ENCODE measurements around the gene THSD4.

THSD4 gene

GRCh38 chr15:71518661-71519060 lies 403.4 kb downstream of the THSD4 start:
- H3K4me3 ChIP-seq (ENCODE audit: low read length) = no peak overlapping the region
- H3K79me2 ChIP-seq (ENCODE audit: control insufficient read depth, low read length) = no peaks in the 10 kb centered on the region
- no peaks in the 10 kb centered on the region for H3K4me1 ChIP-seq (ENCODE audit: control insufficient read depth, low read length)
- no peaks in the 10 kb centered on the region for H3K9me2 ChIP-seq (replicated peaks; ENCODE audit: control insufficient read depth, low read length)
- peaks cover 11% of the 10 kb centered on the region for H3K27me3 ChIP-seq (ENCODE audit: control insufficient read depth, low read length)
- no peak for TF ChIP-seq CTCF (IDR thresholded peaks at IDR 0.05; ENCODE audit: low read depth, low read length, poor library complexity, severe bottlenecking)
- no peak for TF ChIP-seq EZH2phosphoT487 (IDR thresholded peaks at IDR 0.05; ENCODE audit: borderline replicate concordance, low read length)
- no peak overlapping the region for H3K4me2 ChIP-seq (ENCODE audit: low read length)
- H3K36me3 ChIP-seq (ENCODE audit: control insufficient read depth, low read length) = no peaks in the 10 kb centered on the region
- H3K9me3 ChIP-seq (ENCODE audit: control insufficient read depth, insufficient read depth, low read length) = no peaks in the 10 kb centered on the region
- no peaks in the 10 kb centered on the region for H3F3A ChIP-seq (ENCODE audit: control insufficient read depth, insufficient read depth)
- no peaks in the 10 kb centered on the region for H4K20me1 ChIP-seq (ENCODE audit: control insufficient read depth, insufficient read depth, low read depth, low read length)
- H3K27ac ChIP-seq (ENCODE audit: low read depth, low read length) = no peak overlapping the region

GRCh38 chr15:71526060-71526820 lies 411.0 kb downstream of the THSD4 start:
- no peak overlapping the region for H3K4me2 ChIP-seq (ENCODE audit: low read length)
- H3K9me2 ChIP-seq (replicated peaks; ENCODE audit: control insufficient read depth, low read length) = no peaks in the 10 kb centered on the region
- peaks cover 16% of the 10 kb centered on the region for H3K27me3 ChIP-seq (ENCODE audit: control insufficient read depth, low read length)
- no peaks in the 10 kb centered on the region for H4K20me1 ChIP-seq (ENCODE audit: control insufficient read depth, insufficient read depth, low read depth, low read length)
- H3K4me3 ChIP-seq (ENCODE audit: low read length) = no peak overlapping the region
- H3F3A ChIP-seq (ENCODE audit: control insufficient read depth, insufficient read depth) = no peaks in the 10 kb centered on the region
- TF ChIP-seq EZH2phosphoT487 (IDR thresholded peaks at IDR 0.05; ENCODE audit: borderline replicate concordance, low read length) (no peak), CTCF (IDR thresholded peaks at IDR 0.05; ENCODE audit: low read depth, low read length, poor library complexity, severe bottlenecking) (no peak)
- no peaks in the 10 kb centered on the region for H3K79me2 ChIP-seq (ENCODE audit: control insufficient read depth, low read length)
- no peaks in the 10 kb centered on the region for H3K36me3 ChIP-seq (ENCODE audit: control insufficient read depth, low read length)
- H3K27ac ChIP-seq (ENCODE audit: low read depth, low read length) = no peak overlapping the region
- H3K4me1 ChIP-seq (ENCODE audit: control insufficient read depth, low read length) = no peaks in the 10 kb centered on the region
- no peaks in the 10 kb centered on the region for H3K9me3 ChIP-seq (ENCODE audit: control insufficient read depth, insufficient read depth, low read length)

- H3K27ac ChIP-seq (ENCODE audit: low read depth, low read length) = no peak overlapping the region
- no peaks in the 10 kb centered on the region for H3K4me1 ChIP-seq (ENCODE audit: control insufficient read depth, low read length)
- no peak overlapping the region for H3K4me3 ChIP-seq (ENCODE audit: low read length)
- no peaks in the 10 kb centered on the region for H3K9me2 ChIP-seq (replicated peaks; ENCODE audit: control insufficient read depth, low read length)
- no peaks in the 10 kb centered on the region for H3K79me2 ChIP-seq (ENCODE audit: control insufficient read depth, low read length)
- H4K20me1 ChIP-seq (ENCODE audit: control insufficient read depth, insufficient read depth, low read depth, low read length) = no peaks in the 10 kb centered on the region
- no peaks in the 10 kb centered on the region for H3K36me3 ChIP-seq (ENCODE audit: control insufficient read depth, low read length)
- H3K9me3 ChIP-seq (ENCODE audit: control insufficient read depth, insufficient read depth, low read length) = no peaks in the 10 kb centered on the region
- TF ChIP-seq EZH2phosphoT487 (IDR thresholded peaks at IDR 0.05; ENCODE audit: borderline replicate concordance, low read length) (no peak), CTCF (IDR thresholded peaks at IDR 0.05; ENCODE audit: low read depth, low read length, poor library complexity, severe bottlenecking) (no peak)
- H3K27me3 ChIP-seq (ENCODE audit: control insufficient read depth, low read length) = peaks cover 8% of the 10 kb centered on the region; the same call in 1 of the 2 replicates
- no peaks in the 10 kb centered on the region for H3F3A ChIP-seq (ENCODE audit: control insufficient read depth, insufficient read depth)
- no peak overlapping the region for H3K4me2 ChIP-seq (ENCODE audit: low read length)
Measured at GRCh38 chr15:71529361-71529760, 414.1 kb downstream of the THSD4 start.
